WTC11 (cell line): ENCODE data around the gene NRIP2.

Source experiments
- TP53 ChIP-seq: sonication (generic); formaldehyde crosslinking; IDR thresholded peaks from 2 replicates; pipeline ENCODE4 v1.8.1; 2023; ENCODE audit warnings: mild to moderate bottlenecking, missing genetic modification reagents
- TF ChIP-seq, protein P1 (sequence below): fragments of 200-600 bp; IDR thresholded peaks from 2 replicates; pipeline ENCODE4 v1.8.0; 2022; ENCODE audit warnings: antibody characterized with exemption

DNA sequence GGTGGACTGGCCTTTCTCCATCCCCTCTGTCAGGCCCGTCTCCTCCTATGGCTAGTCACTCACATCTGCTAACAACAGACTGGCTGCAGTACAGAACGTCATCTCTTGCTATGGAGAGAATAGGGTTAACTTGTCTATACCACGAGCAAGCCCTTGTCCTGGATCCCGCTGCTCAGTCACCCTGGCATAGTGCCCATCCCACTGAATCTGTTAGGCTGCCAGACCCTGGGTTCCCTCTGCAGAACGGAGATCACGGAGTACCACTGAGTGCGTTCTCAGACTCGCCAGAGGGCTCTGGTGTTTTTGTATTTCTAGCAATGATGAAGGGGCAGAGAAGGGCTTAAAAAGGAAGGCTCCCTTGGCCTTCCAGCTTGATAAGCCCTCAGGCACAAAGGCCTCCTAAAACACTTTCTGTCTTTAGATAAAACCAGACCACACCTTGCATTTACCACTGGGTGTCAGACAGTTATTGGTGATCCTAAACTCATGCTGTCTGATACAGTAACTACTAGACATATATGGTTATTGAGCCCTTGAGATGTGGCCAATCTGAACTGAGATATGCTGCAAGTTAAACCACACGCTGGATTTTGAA, 6.3 kb upstream of the NRIP2 start:
- TF ChIP-seq, protein P1, sequence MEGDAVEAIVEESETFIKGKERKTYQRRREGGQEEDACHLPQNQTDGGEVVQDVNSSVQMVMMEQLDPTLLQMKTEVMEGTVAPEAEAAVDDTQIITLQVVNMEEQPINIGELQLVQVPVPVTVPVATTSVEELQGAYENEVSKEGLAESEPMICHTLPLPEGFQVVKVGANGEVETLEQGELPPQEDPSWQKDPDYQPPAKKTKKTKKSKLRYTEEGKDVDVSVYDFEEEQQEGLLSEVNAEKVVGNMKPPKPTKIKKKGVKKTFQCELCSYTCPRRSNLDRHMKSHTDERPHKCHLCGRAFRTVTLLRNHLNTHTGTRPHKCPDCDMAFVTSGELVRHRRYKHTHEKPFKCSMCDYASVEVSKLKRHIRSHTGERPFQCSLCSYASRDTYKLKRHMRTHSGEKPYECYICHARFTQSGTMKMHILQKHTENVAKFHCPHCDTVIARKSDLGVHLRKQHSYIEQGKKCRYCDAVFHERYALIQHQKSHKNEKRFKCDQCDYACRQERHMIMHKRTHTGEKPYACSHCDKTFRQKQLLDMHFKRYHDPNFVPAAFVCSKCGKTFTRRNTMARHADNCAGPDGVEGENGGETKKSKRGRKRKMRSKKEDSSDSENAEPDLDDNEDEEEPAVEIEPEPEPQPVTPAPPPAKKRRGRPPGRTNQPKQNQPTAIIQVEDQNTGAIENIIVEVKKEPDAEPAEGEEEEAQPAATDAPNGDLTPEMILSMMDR = no peak
- no peak for TF ChIP-seq TP53
